ENCODE results near the gene PDE6B.
"Not testable (repeated sequence)": the region's sequence is repeated elsewhere in the genome, so short reads cannot be mapped to it uniquely, and the experiment has no call there.

PDE6B gene

GRCh38 chr4:656436-657337 is 31.3 kb downstream of the PDE6B start:
- DNase-seq (ENCODE audit: low spot score) = no peak

- DNase-seq (ENCODE audit: low spot score) = no peak
These were observed 32.0 kb downstream of the PDE6B start for GRCh38 chr4:657338-657833.

GRCh38 chr4:657834-658667 is 32.7 kb downstream of the PDE6B start:
- DNase-seq (ENCODE audit: low spot score) = no peak

GRCh38 chr4:658681-659667 is 33.6 kb downstream of the PDE6B start:
- no peak for DNase-seq (ENCODE audit: low spot score)

GRCh38 chr4:659851-660250 is 34.5 kb downstream of the PDE6B start:
- no peak for DNase-seq (ENCODE audit: low spot score)

- DNase-seq (ENCODE audit: low spot score) = no peak
These were observed 35.0 kb downstream of the PDE6B start for GRCh38 chr4:660401-660800.

- no peak for DNase-seq (ENCODE audit: low spot score)
These were observed 35.9 kb downstream of the PDE6B start for GRCh38 chr4:661231-661630.

GRCh38 chr4:661881-662761 is 36.7 kb downstream of the PDE6B start:
- DNase-seq (ENCODE audit: low spot score) = no peak

GRCh38 chr4:663046-663437 is 37.7 kb downstream of the PDE6B start:
- no peak for DNase-seq (ENCODE audit: low spot score)

- DNase-seq (ENCODE audit: low spot score) = no peak
These were observed 38.4 kb downstream of the PDE6B start for GRCh38 chr4:663438-664428.

- no peak for DNase-seq (ENCODE audit: low spot score)
These were observed 39.4 kb downstream of the PDE6B start for GRCh38 chr4:664713-665231.

- no peak for DNase-seq (ENCODE audit: low spot score)
These were observed 40.0 kb downstream of the PDE6B start for GRCh38 chr4:665381-665750.

- no peak for DNase-seq (ENCODE audit: low spot score)
These were observed 40.5 kb downstream of the PDE6B start for GRCh38 chr4:665751-666435.

- DNase-seq (ENCODE audit: low spot score) = no peak
These were observed 41.0 kb downstream of the PDE6B start for GRCh38 chr4:666436-666810.

- no peak for DNase-seq (ENCODE audit: low spot score)
These were observed 41.6 kb downstream of the PDE6B start for GRCh38 chr4:666822-667544.

- no peak for DNase-seq (ENCODE audit: low spot score)
These were observed 42.2 kb downstream of the PDE6B start for GRCh38 chr4:667545-667925.

GRCh38 chr4:668219-668618 is 42.8 kb downstream of the PDE6B start:
- not testable (repeated sequence) for DNase-seq (ENCODE audit: low spot score)
